Measurements from ENCODE around the gene DUSP6. TPM values are rescaled to one million over a fixed set of nuclear protein-coding genes. Genes with fewer than 3 reads are reported as not detected.

DUSP6 gene
- total and polyA plus RNA-seq, 2 of the 13 experiments (the other 11 are each of a cell fraction or from before 2014, with no cell fraction given): 40.9 to 161 TPM

DNA sequence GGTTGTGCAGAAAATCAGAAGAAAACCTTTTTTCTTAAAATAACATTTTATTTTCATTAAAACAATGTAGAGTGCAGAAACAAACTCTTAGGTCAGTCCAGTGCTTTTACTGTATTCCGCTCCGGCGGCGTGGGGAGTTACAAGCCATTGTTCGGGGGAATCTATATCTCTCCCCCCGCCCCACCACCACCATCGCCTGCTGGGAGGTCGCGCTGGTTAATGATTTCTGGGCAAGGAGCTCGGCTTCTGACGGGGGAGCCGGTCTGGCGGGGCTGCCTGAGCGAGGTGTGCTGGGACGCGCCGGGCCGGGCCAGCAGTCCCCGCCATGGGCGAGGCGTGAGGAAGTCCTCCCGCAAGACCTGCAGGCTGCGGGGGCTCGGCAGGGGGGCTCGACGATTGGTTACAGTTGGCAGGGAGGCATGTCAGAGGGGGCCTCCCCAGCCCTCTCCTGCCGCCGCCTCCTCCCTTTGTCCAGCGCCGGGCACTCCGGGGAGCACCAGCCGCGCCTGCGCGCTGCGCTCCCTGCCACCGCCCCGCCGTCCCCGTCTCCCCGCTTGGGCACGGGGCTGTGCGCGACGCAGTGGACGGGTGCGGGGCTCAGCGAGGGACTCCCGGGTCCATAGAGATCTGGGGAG is 1.0 kb upstream of the DUSP6 start:
- H3K27me3 ChIP-seq (ENCODE audit: control insufficient read depth in 1 of 2, insufficient read depth in 2 of 2, low read length in 2 of 2): peaks cover 0 to 9% of the 10 kb centered on the region in 2 experiments; a peak in 1 of 5 replicates
- DNase-seq (ENCODE audit: low spot score): peak; percentile 89
- in situ Hi-C loops (cut with HindIII; ENCODE audit: extremely low pct_ligation_motif_present, low pct_unique_long_range_greater_than_20kb): loop anchor here (5.0 kb wide), 2 partner anchors 39 to 174 kb away; partner anchors contain the start of gene POC1B
- no peaks in the 10 kb centered on the region for H3K9me3 ChIP-seq (ENCODE audit: low read length)
- H2AFZ ChIP-seq (ENCODE audit: low read length): no peak overlapping the region
- ChIA-PET CTCF (ENCODE audit: low intra/inter-chr PET ratio, low total read pairs) (no interaction called here), POLR2A (interaction anchor here (0.9 to 10.6 kb wide), 32 partner anchors 8 to 365 kb away, joined by 3 to 430 read pairs (median 8); partner anchors contain the start of genes ATP2B1, GALNT4 and POC1B)
- peaks cover 8 to 26% of the 10 kb centered on the region in 2 experiments for H3K36me3 ChIP-seq (replicated peaks in 1 of 2; ENCODE audit: control insufficient read depth in 1 of 2, insufficient read depth in 2 of 2, low read length in 2 of 2)
- peaks cover 48% of the 10 kb centered on the region for H3K4me1 ChIP-seq (ENCODE audit: insufficient read depth, low read length)
- H3K4me3 ChIP-seq (replicated peaks in 1 of 3; ENCODE audit: insufficient read depth in 1 of 3, low read depth in 2 of 3, low read length in 3 of 3): peak overlapping the region; percentile 75 to 83 (median 80)
- H3K27ac ChIP-seq (ENCODE audit: extremely low read length, insufficient read depth, low read length): peak overlapping the region; percentile 99
- intact Hi-C loops (cut with micrococcal nuclease; ENCODE audit: unreplicated experiment): loop anchor here (10.0 kb wide), 2 partner anchors 291 to 351 kb away; partner anchors contain the start of gene ATP2B1
- peaks cover 62% of the 10 kb centered on the region for H3K79me2 ChIP-seq (ENCODE audit: insufficient read depth, low read length)
- peak; percentile 71 for ATAC-seq
- FAIRE-seq: no peak
- under 1% methylated on average over 13 of the region's 49 CpGs for WGBS (ENCODE audit: low lambda C conversion rate)
- peaks cover 39% of the 10 kb centered on the region for H4K20me1 ChIP-seq (ENCODE audit: insufficient read depth, low read length)
- no TSS peak for BruUV-seq (replicated peaks)
- peak overlapping the region; percentile 94 for H3K4me2 ChIP-seq (ENCODE audit: low read depth, low read length)
- peak overlapping the region; percentile 98 for H3K9ac ChIP-seq (ENCODE audit: insufficient read depth, low read depth, low read length)
- TF ChIP-seq ZNF207 (IDR thresholded peaks at IDR 0.05; ENCODE audit: borderline replicate concordance) (no peak), GZF1 (CRISPR knock-in tag; IDR thresholded peaks at IDR 0.05) (no peak), TARDBP (CRISPR knock-in tag; IDR thresholded peaks at IDR 0.05) (no peak), ETV5 (CRISPR knock-in tag; IDR thresholded peaks at IDR 0.05; ENCODE audit: borderline replicate concordance) (peak; percentile 27), ZNF772 (CRISPR knock-in tag; IDR thresholded peaks at IDR 0.05) (peak; percentile 49; the same call in 1 of the 2 replicates), FLYWCH1 (CRISPR knock-in tag; IDR thresholded peaks at IDR 0.05) (no peak), MED13 (CRISPR knock-in tag; IDR thresholded peaks at IDR 0.05) (peak; percentile 87), SAFB2 (CRISPR knock-in tag; IDR thresholded peaks at IDR 0.05; ENCODE audit: borderline replicate concordance, low read depth) (no peak; the same call in 1 of the 2 replicates), KLF9 (CRISPR knock-in tag; IDR thresholded peaks at IDR 0.05; ENCODE audit: low read depth) (peak; percentile 49; the same call in 1 of the 2 replicates), ZNF83 (CRISPR knock-in tag; IDR thresholded peaks at IDR 0.05; ENCODE audit: borderline replicate concordance) (peak; percentile 77; the same call in 1 of the 2 replicates), NFKBIZ (CRISPR knock-in tag; IDR thresholded peaks at IDR 0.05) (no peak)
- TF ChIP-seq, protein P1, sequence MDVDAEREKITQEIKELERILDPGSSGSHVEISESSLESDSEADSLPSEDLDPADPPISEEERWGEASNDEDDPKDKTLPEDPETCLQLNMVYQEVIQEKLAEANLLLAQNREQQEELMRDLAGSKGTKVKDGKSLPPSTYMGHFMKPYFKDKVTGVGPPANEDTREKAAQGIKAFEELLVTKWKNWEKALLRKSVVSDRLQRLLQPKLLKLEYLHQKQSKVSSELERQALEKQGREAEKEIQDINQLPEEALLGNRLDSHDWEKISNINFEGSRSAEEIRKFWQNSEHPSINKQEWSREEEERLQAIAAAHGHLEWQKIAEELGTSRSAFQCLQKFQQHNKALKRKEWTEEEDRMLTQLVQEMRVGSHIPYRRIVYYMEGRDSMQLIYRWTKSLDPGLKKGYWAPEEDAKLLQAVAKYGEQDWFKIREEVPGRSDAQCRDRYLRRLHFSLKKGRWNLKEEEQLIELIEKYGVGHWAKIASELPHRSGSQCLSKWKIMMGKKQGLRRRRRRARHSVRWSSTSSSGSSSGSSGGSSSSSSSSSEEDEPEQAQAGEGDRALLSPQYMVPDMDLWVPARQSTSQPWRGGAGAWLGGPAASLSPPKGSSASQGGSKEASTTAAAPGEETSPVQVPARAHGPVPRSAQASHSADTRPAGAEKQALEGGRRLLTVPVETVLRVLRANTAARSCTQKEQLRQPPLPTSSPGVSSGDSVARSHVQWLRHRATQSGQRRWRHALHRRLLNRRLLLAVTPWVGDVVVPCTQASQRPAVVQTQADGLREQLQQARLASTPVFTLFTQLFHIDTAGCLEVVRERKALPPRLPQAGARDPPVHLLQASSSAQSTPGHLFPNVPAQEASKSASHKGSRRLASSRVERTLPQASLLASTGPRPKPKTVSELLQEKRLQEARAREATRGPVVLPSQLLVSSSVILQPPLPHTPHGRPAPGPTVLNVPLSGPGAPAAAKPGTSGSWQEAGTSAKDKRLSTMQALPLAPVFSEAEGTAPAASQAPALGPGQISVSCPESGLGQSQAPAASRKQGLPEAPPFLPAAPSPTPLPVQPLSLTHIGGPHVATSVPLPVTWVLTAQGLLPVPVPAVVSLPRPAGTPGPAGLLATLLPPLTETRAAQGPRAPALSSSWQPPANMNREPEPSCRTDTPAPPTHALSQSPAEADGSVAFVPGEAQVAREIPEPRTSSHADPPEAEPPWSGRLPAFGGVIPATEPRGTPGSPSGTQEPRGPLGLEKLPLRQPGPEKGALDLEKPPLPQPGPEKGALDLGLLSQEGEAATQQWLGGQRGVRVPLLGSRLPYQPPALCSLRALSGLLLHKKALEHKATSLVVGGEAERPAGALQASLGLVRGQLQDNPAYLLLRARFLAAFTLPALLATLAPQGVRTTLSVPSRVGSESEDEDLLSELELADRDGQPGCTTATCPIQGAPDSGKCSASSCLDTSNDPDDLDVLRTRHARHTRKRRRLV (CRISPR knock-in tag; IDR thresholded peaks at IDR 0.05): no peak
- TF ChIP-seq, protein P2, sequence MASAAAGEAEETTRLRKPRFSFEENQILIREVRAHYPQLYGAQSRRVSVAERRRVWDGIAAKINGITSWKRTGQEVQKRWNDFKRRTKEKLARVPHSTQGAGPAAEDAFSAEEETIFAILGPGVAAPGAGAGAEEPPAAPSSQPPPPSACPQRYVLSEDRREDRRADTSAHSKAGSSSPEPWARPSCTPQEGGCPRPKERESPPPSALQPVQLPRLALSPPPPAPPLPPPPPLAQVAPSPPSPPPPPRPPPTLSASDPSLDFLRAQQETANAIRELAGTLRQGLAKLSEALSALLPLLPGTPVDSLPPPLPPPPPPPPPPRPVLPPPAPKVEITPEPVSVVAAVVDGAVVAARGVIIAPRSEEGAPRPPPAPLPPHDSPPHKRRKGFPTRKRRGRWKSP (CRISPR knock-in tag; IDR thresholded peaks at IDR 0.05): no peak
- TF ChIP-seq, protein P3, sequence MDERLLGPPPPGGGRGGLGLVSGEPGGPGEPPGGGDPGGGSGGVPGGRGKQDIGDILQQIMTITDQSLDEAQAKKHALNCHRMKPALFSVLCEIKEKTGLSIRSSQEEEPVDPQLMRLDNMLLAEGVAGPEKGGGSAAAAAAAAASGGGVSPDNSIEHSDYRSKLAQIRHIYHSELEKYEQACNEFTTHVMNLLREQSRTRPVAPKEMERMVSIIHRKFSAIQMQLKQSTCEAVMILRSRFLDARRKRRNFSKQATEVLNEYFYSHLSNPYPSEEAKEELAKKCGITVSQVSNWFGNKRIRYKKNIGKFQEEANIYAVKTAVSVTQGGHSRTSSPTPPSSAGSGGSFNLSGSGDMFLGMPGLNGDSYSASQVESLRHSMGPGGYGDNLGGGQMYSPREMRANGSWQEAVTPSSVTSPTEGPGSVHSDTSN (CRISPR knock-in tag; IDR thresholded peaks at IDR 0.05): no peak
- TF ChIP-seq, protein P4, sequence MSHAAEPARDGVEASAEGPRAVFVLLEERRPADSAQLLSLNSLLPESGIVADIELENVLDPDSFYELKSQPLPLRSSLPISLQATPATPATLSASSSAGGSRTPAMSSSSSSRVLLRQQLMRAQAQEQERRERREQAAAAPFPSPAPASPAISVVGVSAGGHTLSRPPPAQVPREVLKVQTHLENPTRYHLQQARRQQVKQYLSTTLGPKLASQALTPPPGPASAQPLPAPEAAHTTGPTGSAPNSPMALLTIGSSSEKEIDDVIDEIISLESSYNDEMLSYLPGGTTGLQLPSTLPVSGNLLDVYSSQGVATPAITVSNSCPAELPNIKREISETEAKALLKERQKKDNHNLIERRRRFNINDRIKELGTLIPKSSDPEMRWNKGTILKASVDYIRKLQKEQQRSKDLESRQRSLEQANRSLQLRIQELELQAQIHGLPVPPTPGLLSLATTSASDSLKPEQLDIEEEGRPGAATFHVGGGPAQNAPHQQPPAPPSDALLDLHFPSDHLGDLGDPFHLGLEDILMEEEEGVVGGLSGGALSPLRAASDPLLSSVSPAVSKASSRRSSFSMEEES (CRISPR knock-in tag; IDR thresholded peaks at IDR 0.05): no peak; the same call in 1 of the 2 replicates
